ENCODE measurements around the gene CENPB.
A peak's percentile ranks its signal among the peaks of the same experiment; 100 is the strongest.

DNA sequence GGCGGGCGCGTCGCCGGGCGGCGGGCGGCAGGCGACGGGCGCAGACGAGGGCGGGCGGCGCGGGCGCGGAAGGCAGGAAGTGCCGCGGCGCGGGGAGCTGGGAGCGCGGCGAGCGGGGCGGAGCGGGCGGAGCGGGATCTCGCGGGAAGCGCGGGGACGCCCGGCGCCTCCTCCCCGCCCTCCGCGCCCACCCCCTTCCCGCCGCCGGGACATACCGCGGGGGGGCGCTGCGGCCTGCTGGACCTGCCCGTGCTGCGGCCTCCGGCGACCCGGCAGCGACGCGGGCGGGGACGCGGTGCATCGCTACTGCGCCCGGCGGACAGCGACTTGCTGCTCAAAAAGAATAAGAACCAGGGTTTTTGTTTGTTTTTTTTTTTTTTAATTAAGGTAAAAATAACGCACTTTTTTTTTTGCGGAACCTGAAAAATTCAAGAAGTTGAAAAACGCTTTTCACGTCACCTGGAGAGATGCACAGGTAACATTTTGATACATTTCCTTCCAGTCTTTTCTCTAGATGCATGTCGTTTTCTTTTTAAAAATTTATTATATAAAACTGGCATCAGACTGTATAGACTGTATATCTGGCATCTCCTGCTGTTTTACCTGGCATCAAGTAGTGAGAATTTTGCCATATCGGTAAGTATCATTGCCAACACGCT lies at the start of gene CENPB:
- TF ChIP-seq CTCF (IDR thresholded peaks at IDR 0.05), result peak; percentile 69 to 98 (median 88)
- TF ChIP-seq POLR2A (IDR thresholded peaks at IDR 0.05), result no peak
- TF ChIP-seq EP300 (IDR thresholded peaks at IDR 0.05), result peak in 1 of 2 donors; percentile 34
